ENCODE measurements around the gene FYB1. TPM values are rescaled to one million over a fixed set of nuclear protein-coding genes. Genes with fewer than 3 reads are reported as not detected.

Gene FYB1
- total and polyA plus RNA-seq, 2 of the 8 experiments (the other 6 are each of a cell fraction or from before 2014, with no cell fraction given): not detected

DNA sequence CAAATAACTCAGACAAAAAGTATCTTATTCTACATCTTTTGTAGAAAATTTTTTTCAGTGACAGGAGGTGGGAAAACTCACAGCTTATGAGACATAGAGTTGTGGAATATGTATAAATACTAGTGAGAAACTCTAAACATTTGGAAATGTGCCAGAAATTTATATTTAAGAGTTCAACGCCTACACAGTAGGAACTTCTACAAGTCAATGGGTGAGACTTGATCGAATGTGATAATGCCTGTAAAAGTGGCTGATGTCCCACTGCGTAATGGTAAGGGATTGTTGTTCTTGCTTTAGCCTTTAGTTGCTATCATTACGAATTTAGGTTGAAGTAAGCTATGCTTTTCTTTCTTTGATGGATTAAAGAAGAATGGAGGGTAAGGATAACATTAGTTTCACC, 105.2 kb downstream of the FYB1 start:
- Histone ChIP-seq H2BK120ac (replicated peaks; ENCODE audit: low read depth, low read length) (no peak overlapping the region), H3K14ac (ENCODE audit: insufficient read length) (no peak overlapping the region), H3K36me3 (ENCODE audit: control insufficient read depth in 2 of 4, insufficient read depth in 4 of 4, low read length in 3 of 4) (no peaks in the 10 kb centered on the region), H3K4ac (replicated peaks; ENCODE audit: insufficient read length, low read depth, low read length) (no peak overlapping the region), H3K23me2 (ENCODE audit: low read depth, low read length) (no peaks in the 10 kb centered on the region), H3K23ac (ENCODE audit: insufficient read length) (no peak overlapping the region), H2AFZ (ENCODE audit: low read length) (no peak overlapping the region), H3K4me1 (replicated peaks in 1 of 4; ENCODE audit: control insufficient read depth in 3 of 4, insufficient read depth in 4 of 4, low read length in 3 of 4) (no peaks in the 10 kb centered on the region), H3K9ac (replicated peaks in 1 of 4; ENCODE audit: extremely low read depth in 1 of 4, low read depth in 3 of 4, low read length in 3 of 4) (no peak overlapping the region), H2BK12ac (ENCODE audit: low read depth, low read length) (no peak overlapping the region), H3K79me2 (ENCODE audit: control insufficient read depth in 1 of 2, insufficient read depth in 2 of 2, low read length in 2 of 2) (no peaks in the 10 kb centered on the region), H4K8ac (ENCODE audit: extremely low read depth, insufficient read depth, low read length) (no peak overlapping the region), H4K5ac (ENCODE audit: insufficient read length, low read depth, low read length) (no peak overlapping the region), H4K91ac (replicated peaks; ENCODE audit: insufficient read length, low read length) (no peak overlapping the region), H2BK15ac (ENCODE audit: low read length) (no peak overlapping the region), H2BK5ac (ENCODE audit: low read depth, low read length) (no peak overlapping the region), H3K27me3 (replicated peaks in 1 of 4; ENCODE audit: control insufficient read depth in 3 of 4, extremely low read depth in 1 of 4, insufficient read depth in 3 of 4, low read length in 3 of 4) (no peaks in the 10 kb centered on the region), H3K56ac (replicated peaks; ENCODE audit: insufficient read length, low read depth, low read length) (no peak overlapping the region), H4K20me1 (replicated peaks in 1 of 2; ENCODE audit: control insufficient read depth in 1 of 2, insufficient read depth in 2 of 2, low read length in 2 of 2) (no peaks in the 10 kb centered on the region), H3K4me2 (ENCODE audit: insufficient read depth in 1 of 2, low read depth in 2 of 2, low read length in 2 of 2) (no peak overlapping the region), H3K4me3 (ENCODE audit: extremely low read depth in 1 of 4, insufficient read depth in 2 of 4, low read depth in 3 of 4, low read length in 4 of 4) (no peak overlapping the region), H3K18ac (ENCODE audit: extremely low read depth, low read length) (no peak overlapping the region), H3K79me1 (ENCODE audit: low read depth, low read length) (no peaks in the 10 kb centered on the region), H3K9me3 (ENCODE audit: insufficient read depth in 2 of 2, low read depth in 1 of 2, low read length in 1 of 2) (no peaks in the 10 kb centered on the region), H2AK5ac (ENCODE audit: low read depth, low read length) (no peak overlapping the region), H2BK20ac (ENCODE audit: low read length) (no peak overlapping the region), H3K27ac (ENCODE audit: low read depth, low read length) (no peak overlapping the region)
- WGBS, 2 experiments (ENCODE audit: extremely low coverage in 1 of 2, insufficient coverage in 1 of 2, insufficient read length in 1 of 2, insufficient replicate concordance in 2 of 2, low coverage in 1 of 2, low lambda C conversion rate in 2 of 2, missing lambda C conversion rate in 1 of 2): 91% methylated on average over 4 of the region's 4 CpGs; no CpG with 5 or more reads in 1 of the 2 experiments
- ChIA-PET POLR2A (ENCODE audit: partially characterized antibody) (no interaction called here), CTCF (ENCODE audit: partially characterized antibody) (no interaction called here)
- TF ChIP-seq SP4 (IDR thresholded peaks at IDR 0.05; ENCODE audit: low read length) (no peak), EGR1 (IDR thresholded peaks at IDR 0.05; ENCODE audit: borderline replicate concordance, low read depth, low read length) (no peak), NRF1 (IDR thresholded peaks at IDR 0.05; ENCODE audit: low read depth, low read length) (no peak), CTBP2 (IDR thresholded peaks at IDR 0.05; ENCODE audit: borderline replicate concordance, insufficient read depth, insufficient read length, low read length) (no peak), GABPA (IDR thresholded peaks at IDR 0.05; ENCODE audit: borderline replicate concordance, insufficient read depth, low read length) (no peak), ATF3 (IDR thresholded peaks at IDR 0.05; ENCODE audit: insufficient read depth, low read depth, low read length) (no peak), RBBP5 (IDR thresholded peaks at IDR 0.05; ENCODE audit: borderline replicate concordance, low read depth, low read length) (no peak), TCF12 (IDR thresholded peaks at IDR 0.05; ENCODE audit: low read depth, low read length) (no peak), KDM5A (IDR thresholded peaks at IDR 0.05; ENCODE audit: low read length) (no peak), RAD21 (IDR thresholded peaks at IDR 0.05 in 1 of 2, conservative IDR thresholded peaks at IDR 0.05 in 1 of 2; ENCODE audit: low read depth in 2 of 2, low read length in 2 of 2) (no peak), TAF1 (IDR thresholded peaks at IDR 0.05; ENCODE audit: low read depth, low read length) (no peak), SAP30 (IDR thresholded peaks at IDR 0.05; ENCODE audit: insufficient read depth, insufficient replicate concordance, low read length) (no peak), GTF2F1 (IDR thresholded peaks at IDR 0.05; ENCODE audit: borderline replicate concordance, low read depth, low read length) (no peak), SIRT6 (IDR thresholded peaks at IDR 0.05; ENCODE audit: low read length) (no peak), JUN (IDR thresholded peaks at IDR 0.05; ENCODE audit: low read depth, low read length) (no peak)
- FAIRE-seq (no peak), DNase-seq (ENCODE audit: low read depth in 1 of 2, low spot score in 2 of 2) (no peak)

Data from H1 (cell line).